Activated naive CD8-positive, alpha-beta T cell treated with anti-CD3 and anti-CD28 coated beads, Interleukin-2, amount 50 U/mL, for 16 hours (primary cell): ENCODE measurements around the gene PODXL.

Experiments
- DNase-seq: peaks from one replicate; pipeline ENCODE4 v3.0.0-alpha.2; 2020; ENCODE audit warnings: low read depth, low spot score

The PODXL gene

DNA sequence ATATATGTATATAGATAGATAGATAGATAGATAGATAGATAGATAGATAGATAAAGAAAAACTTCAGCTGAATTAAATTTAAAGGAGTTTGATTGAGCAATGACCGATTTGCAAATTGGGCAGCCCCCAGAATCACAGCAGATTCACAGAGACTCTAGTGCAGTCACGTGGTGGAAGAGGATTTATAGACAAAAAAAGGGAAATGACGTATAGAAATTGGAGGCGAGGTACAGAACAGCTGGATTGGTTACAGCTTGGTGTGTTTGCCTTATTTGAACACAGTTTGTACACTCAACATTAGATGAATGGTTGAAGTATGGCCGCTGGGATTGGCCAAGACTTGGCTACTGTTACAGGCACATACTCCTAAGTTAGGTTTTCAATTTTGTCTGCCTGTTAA is 8.2 kb upstream of the PODXL start:
- DNase-seq, result no peak

- no peak for DNase-seq
Observed at GRCh38 chr7:131563918-131564317, 7.5 kb upstream of the PODXL start.

- no peak for DNase-seq
Observed at GRCh38 chr7:131562941-131563340, 6.5 kb upstream of the PODXL start.

GRCh38 chr7:131560061-131560460 is 3.6 kb upstream of the PODXL start:
- DNase-seq, result no peak

- no peak for DNase-seq
Observed at GRCh38 chr7:131557652-131558385, 1.4 kb upstream of the PODXL start.

DNA sequence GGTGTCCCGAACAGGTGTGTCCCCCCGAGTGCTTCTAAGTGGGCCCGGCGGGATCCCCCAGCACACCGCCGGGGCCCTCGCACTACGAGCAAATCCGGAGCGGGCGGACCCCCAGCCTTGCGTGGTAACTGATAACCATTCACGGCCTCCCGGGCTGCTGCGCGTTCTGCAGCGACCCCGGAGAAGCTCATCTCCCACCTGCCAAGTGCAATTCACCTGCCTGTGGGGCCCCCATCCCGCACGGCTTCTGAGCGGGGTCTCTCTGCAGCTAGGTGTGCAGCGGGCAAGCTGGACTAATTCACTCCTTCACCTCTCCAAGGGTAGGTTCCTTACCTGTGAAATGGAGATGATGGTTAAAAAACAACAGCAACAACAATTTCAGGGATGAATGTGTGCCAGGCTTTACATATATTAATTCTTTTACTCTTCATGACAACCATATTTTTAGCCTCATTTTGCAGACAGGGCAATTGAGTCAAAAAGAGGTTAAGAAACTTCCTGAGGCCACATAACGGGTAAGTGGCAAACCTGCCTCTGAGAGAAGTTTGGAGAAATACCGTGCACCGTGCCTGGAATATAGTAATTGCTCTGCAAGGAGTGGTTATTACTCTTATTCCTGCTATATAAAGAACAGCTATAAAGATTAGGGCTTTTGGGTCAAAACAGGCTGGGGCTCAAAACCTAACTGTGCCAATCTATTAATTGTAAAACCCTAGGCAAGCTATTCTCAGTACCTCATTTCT is 652 bp upstream of the PODXL start:
- DNase-seq, result no peak

DNA sequence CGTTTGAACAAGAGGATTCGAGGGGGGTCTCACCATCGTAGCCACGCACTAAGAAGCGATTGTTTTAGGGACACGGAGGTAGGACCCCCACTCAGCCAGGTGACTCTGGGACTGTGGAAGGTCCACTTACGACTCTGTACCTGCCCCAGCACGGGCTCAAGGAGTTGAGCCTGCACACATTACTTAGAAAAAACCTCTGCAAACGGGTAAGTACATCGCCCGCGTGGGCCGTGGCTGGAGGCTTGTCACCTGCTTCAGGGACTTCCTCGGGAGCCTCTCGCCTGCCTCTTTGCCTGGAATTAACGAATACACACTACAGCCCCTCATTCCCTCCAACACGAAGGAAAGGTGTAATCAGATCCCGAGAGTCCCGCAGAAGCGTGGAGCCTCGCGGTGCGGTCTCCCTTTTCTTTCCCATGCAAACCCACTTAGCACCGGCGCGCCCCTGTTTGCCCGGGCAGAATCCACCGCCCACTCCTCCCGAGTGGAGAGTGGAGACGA is 826 bp downstream of the PODXL start:
- DNase-seq, result no peak

- DNase-seq, result no peak
Observed at GRCh38 chr7:131554880-131555516, 1.4 kb downstream of the PODXL start.

DNA sequence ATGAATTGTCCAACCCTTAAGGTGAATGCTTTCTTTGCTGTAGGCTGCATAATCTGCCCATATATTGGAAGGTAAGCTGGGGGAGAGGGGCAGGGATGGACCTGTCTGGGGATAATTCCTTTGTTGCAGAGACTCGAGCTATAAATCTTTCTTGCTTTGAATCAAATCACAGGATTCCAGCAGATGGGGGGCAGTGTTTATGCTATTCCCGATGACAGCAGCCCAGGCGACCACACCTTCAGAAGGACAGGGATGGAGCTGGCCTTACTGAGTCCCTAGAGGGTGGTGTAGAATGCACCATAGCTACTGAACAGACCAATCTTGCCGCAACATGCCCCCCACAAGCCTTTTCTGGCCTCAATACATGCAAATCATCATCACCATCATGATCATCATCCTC is 2.5 kb downstream of the PODXL start:
- no peak for DNase-seq

DNA sequence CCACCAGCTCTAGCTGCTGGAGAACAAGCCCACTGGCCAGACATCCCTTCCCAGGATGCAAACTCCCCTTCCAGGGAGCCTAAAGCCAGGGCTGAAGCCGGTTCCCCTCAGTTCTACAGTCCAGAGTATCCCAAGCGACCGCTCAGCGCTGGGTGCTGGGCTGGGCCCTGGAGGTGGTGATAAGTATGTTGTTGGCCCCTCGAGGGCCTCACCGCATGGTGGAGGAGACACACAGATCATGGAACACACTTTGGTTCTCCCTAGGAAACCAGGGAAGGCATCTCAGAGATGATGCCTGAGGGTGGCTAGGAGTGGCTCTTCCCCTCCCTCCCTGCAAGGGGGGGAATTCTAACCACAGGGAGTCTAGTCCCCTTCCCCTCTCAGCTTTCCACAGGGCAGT is 4.4 kb downstream of the PODXL start:
- no peak for DNase-seq

GRCh38 chr7:131550846-131551245 is 5.6 kb downstream of the PODXL start:
- DNase-seq, result no peak

- DNase-seq, result no peak
Observed at GRCh38 chr7:131548371-131548770, 8.1 kb downstream of the PODXL start.

DNA sequence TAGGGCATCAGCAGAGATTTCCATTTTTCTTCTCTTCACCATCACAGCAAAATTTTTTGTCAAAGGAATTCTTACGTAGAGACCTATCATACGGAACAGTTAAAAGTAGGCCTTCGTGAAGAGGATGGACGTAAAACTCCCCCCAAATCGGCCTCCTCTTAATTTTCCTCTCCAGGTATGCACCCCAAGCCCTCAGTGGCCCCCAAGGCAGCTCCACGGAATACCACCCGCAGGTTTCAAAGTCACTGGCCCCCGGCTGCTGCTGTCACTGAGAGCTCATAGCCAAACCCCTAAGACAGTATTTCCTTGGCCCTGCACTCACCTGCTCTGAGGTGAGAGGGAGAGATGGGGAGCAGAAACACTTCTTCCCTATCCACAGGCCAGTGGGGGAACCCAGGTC is 8.8 kb downstream of the PODXL start:
- DNase-seq, result no peak

GRCh38 chr7:131546583-131547141 is 9.8 kb downstream of the PODXL start:
- DNase-seq, result no peak

DNA sequence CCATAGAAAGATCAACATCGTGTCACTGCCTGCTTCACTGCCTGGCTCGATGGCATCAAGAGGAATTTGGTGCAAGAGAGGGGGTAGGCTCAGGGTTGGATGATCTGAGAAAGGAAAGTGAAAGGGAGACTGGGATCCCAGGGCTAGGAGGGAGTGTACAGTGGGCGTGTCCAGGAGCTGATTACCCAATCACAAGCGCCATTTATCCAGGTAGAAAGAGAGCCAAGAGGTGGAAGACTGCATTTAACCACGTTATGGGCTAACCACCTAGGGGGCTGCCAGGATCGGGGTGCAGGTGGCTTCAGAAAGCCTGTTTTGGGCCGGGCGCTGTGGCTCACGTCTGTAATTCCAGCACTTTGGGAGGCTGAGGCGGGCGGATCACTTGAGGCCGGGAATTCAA is 10.3 kb downstream of the PODXL start:
- DNase-seq, result no peak

GRCh38 chr7:131544449-131545301 is 11.8 kb downstream of the PODXL start:
- DNase-seq, result no peak

GRCh38 chr7:131544021-131544420 is 12.4 kb downstream of the PODXL start:
- DNase-seq, result no peak

GRCh38 chr7:131543298-131543697 is 13.1 kb downstream of the PODXL start:
- DNase-seq, result no peak

- no peak for DNase-seq
Observed at GRCh38 chr7:131540491-131541162, 15.8 kb downstream of the PODXL start.

GRCh38 chr7:131538813-131539179 is 17.6 kb downstream of the PODXL start:
- no peak for DNase-seq
